ENCODE results near the gene RAP1B.

Gene RAP1B

GRCh38 chr12:68617160-68617926 lies 6.6 kb downstream of the RAP1B start:
- Histone ChIP-seq H3K4me3 (ENCODE audit: low read depth, low read length) (no peak overlapping the region), H3K36me3 (replicated peaks) (peaks cover 4% of the 10 kb centered on the region), H3K27ac (peak overlapping the region; percentile 34), H3K27me3 (replicated peaks) (no peaks in the 10 kb centered on the region)
- in situ Hi-C loops (cut with HindIII; ENCODE audit: low pct_ligation_motif_present, low sequenced_read_pairs) = no loop called here
- TF ChIP-seq CTCF (IDR thresholded peaks at IDR 0.05; ENCODE audit: low read depth, low read length, missing control alignments) = no peak
- peak; percentile 36 for DNase-seq

- H3K36me3 ChIP-seq (replicated peaks) = no peaks in the 10 kb centered on the region
- H3K27ac ChIP-seq = no peak overlapping the region
- in situ Hi-C loops (cut with HindIII; ENCODE audit: low pct_ligation_motif_present, low sequenced_read_pairs) = no loop called here
- no peak for TF ChIP-seq CTCF (IDR thresholded peaks at IDR 0.05; ENCODE audit: low read depth, low read length, missing control alignments)
- DNase-seq = no peak
- no peak overlapping the region for H3K4me3 ChIP-seq (ENCODE audit: low read depth, low read length)
- H3K27me3 ChIP-seq (replicated peaks) = no peaks in the 10 kb centered on the region
Observed at GRCh38 chr12:68619541-68619940, 8.8 kb downstream of the RAP1B start.

GRCh38 chr12:68620519-68621471 lies 10.1 kb downstream of the RAP1B start:
- no peak for DNase-seq
- peaks cover 3% of the 10 kb centered on the region for H3K36me3 ChIP-seq (replicated peaks)
- in situ Hi-C loops (cut with HindIII; ENCODE audit: low pct_ligation_motif_present, low sequenced_read_pairs) = no loop called here
- no peak overlapping the region for H3K4me3 ChIP-seq (ENCODE audit: low read depth, low read length)
- H3K27me3 ChIP-seq (replicated peaks) = no peaks in the 10 kb centered on the region
- no peak for TF ChIP-seq CTCF (IDR thresholded peaks at IDR 0.05; ENCODE audit: low read depth, low read length, missing control alignments)
- no peak overlapping the region for H3K27ac ChIP-seq

- Histone ChIP-seq H3K27me3 (replicated peaks) (no peaks in the 10 kb centered on the region), H3K36me3 (replicated peaks) (peaks cover 3% of the 10 kb centered on the region), H3K4me3 (ENCODE audit: low read depth, low read length) (no peak overlapping the region), H3K27ac (no peak overlapping the region)
- in situ Hi-C loops (cut with HindIII; ENCODE audit: low pct_ligation_motif_present, low sequenced_read_pairs) = no loop called here
- TF ChIP-seq CTCF (IDR thresholded peaks at IDR 0.05; ENCODE audit: low read depth, low read length, missing control alignments) = no peak
- no peak for DNase-seq
Observed at GRCh38 chr12:68621472-68622081, 10.9 kb downstream of the RAP1B start.

GRCh38 chr12:68622250-68622649 lies 11.6 kb downstream of the RAP1B start:
- in situ Hi-C loops (cut with HindIII; ENCODE audit: low pct_ligation_motif_present, low sequenced_read_pairs) = no loop called here
- H3K36me3 ChIP-seq (replicated peaks) = peaks cover 8% of the 10 kb centered on the region
- TF ChIP-seq CTCF (IDR thresholded peaks at IDR 0.05; ENCODE audit: low read depth, low read length, missing control alignments) = no peak
- no peak for DNase-seq
- no peaks in the 10 kb centered on the region for H3K27me3 ChIP-seq (replicated peaks)
- H3K4me3 ChIP-seq (ENCODE audit: low read depth, low read length) = no peak overlapping the region
- H3K27ac ChIP-seq = no peak overlapping the region

Measured in brain microvascular endothelial cell (primary cell).